ENCODE measurements around the gene MCM9.

MCM9 gene

DNA sequence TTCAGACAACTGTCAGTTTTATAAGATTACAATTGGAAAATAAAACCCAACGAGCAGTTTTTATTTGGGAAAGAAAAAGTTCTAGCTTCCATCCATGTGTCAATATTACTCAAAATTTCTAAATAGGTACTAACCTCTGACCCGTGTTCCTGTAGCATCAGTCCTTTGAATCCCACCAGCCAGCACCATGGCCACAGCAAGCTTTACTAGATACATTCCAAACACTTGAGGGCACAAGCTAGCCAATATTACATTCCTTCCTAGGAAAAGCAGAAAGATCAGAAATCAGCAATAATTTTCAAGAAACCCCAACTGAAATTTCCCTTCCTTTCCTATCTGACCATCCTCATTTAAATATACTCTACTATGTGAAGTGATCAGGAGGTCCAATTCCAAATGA, 21.8 kb downstream of the MCM9 start:
- no peak overlapping the region for H3K4me3 ChIP-seq (ENCODE audit: low read length)
- TF ChIP-seq ZNF274 (IDR thresholded peaks at IDR 0.05; ENCODE audit: low read depth, low read length), result no peak

DNA sequence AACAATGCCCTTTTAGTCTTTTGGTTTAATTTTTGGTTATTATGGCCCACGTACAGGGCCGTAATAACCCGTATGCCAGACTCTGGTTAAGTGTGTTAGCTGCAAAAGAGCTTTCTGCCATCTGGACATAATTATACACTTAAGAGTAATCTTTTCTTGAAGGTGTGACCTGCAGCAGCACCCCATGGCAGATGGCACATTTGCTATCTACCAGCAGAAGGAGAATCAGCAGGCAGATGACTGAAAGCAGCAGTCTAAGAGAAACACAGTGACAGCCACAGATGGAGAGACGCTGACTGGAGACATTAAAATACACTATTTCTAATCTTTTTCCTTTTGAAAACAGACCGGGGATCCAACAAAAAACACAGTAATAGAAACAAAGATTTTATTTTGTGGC, 22.3 kb downstream of the MCM9 start:
- no peak overlapping the region for H3K4me3 ChIP-seq (ENCODE audit: low read length)
- TF ChIP-seq ZNF274 (IDR thresholded peaks at IDR 0.05; ENCODE audit: low read depth, low read length), result no peak

DNA sequence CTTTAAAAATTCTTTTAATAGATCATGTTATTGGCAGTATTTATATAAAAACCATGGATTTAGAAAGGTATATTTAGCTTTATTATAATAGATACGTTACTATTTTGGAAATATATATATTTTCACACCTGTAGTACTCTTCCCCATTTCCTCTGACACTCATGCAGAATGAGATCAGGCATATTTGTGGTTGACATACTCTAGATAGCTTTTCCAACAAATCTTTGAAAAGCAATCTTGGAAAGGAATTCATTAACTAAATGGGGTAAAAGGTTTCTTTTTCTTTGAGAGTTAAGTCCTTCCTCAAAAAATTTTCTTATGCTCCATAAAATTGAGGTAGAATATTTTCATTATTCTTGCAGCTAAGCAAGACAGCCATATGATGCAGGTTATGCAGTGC, 26.5 kb downstream of the MCM9 start:
- H3K4me3 ChIP-seq (ENCODE audit: low read length), result no peak overlapping the region
- TF ChIP-seq ZNF274 (IDR thresholded peaks at IDR 0.05; ENCODE audit: low read depth, low read length), result no peak

DNA sequence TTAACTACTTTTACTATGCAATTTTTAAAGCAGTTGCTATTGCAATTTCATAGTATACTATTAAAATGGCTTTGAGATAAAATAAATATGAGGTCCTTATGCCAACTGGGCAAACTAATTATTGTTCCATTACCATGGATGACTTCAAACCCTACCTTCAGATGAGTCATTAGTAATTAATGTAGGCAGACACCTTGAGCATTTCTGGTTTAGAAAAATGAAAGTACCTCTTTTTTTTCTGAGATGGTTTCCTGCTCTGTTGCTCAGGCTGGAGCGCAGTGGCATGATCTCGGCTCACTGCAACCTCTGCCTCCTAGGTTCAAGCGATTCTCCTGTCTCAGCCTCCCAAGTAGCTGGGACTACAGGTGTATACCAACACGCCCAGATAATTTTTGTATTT, 29.1 kb downstream of the MCM9 start:
- no peak for TF ChIP-seq ZNF274 (IDR thresholded peaks at IDR 0.05; ENCODE audit: low read depth, low read length)
- no peak overlapping the region for H3K4me3 ChIP-seq (ENCODE audit: low read length)

- H3K4me3 ChIP-seq (ENCODE audit: low read length), result no peak overlapping the region
- TF ChIP-seq ZNF274 (IDR thresholded peaks at IDR 0.05; ENCODE audit: low read depth, low read length), result no peak
These were observed 29.9 kb downstream of the MCM9 start for GRCh38 chr6:118905084-118905483.

DNA sequence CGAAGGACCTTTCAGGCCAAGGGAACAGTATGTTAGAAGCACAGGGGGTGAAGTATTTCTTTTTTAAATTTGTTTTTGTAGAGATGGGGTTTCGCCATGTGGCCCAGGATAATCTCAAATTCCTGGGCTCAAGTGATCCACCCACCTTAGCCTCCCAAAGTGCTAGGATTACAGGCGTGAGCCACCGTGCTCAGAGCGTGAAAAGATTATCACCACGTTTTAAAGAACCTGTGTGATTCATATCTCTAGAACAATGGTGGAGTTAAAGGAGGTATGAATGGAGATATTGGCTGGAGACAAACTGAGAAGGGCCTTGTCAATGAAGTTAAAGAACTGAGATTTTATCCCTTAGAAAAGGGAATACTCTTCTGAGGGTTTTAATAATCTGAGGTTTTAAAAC, 31.3 kb downstream of the MCM9 start:
- no peak overlapping the region for H3K4me3 ChIP-seq (ENCODE audit: low read length)
- no peak for TF ChIP-seq ZNF274 (IDR thresholded peaks at IDR 0.05; ENCODE audit: low read depth, low read length)

- TF ChIP-seq ZNF274 (IDR thresholded peaks at IDR 0.05; ENCODE audit: low read depth, low read length), result no peak
- no peak overlapping the region for H3K4me3 ChIP-seq (ENCODE audit: low read length)
These were observed 31.8 kb downstream of the MCM9 start for GRCh38 chr6:118903138-118903537.

GRCh38 chr6:118902726-118903125, 32.2 kb downstream of the MCM9 start:
- TF ChIP-seq ZNF274 (IDR thresholded peaks at IDR 0.05; ENCODE audit: low read depth, low read length), result no peak
- H3K4me3 ChIP-seq (ENCODE audit: low read length), result no peak overlapping the region

DNA sequence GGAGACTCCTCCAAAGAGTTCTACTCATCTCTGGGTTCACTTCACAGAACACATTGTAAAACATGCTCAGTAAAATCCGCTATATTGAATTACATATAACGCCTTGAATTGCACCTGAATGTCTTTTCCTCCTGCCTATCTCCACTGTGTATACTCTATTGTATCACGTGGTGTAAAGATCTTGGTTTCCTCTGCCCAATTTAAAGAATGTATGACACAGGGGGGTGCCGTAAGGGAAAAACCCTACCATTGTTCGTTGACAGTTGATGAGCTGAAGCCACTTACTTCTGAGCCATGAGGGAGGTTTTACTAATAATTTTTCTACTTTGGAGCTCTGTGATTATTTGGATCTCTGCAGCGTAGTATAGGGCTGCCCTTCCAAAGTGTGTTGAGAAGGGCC, 35.0 kb downstream of the MCM9 start:
- H3K4me3 ChIP-seq (ENCODE audit: low read length), result no peak overlapping the region
- TF ChIP-seq ZNF274 (IDR thresholded peaks at IDR 0.05; ENCODE audit: low read depth, low read length), result no peak

DNA sequence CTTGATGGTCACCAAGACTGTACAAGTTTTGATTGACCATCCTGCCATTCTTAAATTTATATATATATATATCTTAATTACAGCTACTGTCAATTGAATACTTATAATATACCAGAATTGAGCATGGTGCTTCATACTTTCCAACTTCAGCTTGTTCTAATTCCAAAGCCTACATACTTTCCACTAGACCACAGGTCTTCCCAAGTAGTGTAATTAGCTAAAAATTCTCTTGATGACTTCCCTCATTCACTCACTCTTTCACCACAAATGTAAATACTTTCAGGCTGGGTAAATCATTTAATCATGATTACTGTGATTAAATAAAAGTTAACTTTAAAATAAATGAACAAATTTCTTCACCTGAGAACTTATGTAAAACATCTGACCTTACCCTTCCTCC, 37.6 kb downstream of the MCM9 start:
- TF ChIP-seq ZNF274 (IDR thresholded peaks at IDR 0.05; ENCODE audit: low read depth, low read length), result no peak
- no peak overlapping the region for H3K4me3 ChIP-seq (ENCODE audit: low read length)

- no peak for TF ChIP-seq ZNF274 (IDR thresholded peaks at IDR 0.05; ENCODE audit: low read depth, low read length)
- peak overlapping the region; percentile 87 for H3K4me3 ChIP-seq (ENCODE audit: low read length)
These were observed 38.4 kb downstream of the MCM9 start for GRCh38 chr6:118896339-118897136.

DNA sequence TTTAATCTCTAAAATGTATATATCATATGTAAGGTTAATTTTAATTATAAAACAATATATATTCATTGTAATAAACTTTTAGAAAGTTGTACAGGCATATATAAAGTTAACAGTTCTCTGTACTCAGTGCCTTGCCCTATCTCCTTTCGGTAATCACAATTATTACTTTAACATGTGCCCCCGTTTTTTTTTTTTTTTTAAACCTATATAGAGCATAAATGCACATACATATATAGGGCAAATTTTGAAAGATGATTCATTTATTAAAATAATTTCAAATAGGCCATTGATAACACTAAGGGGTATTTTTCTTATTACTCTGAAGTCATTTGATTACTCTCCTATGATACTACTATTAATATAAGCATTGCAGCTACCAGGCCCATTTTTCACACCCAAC, 39.1 kb downstream of the MCM9 start:
- peak overlapping the region; percentile 87; the same call in 1 of the 2 replicates for H3K4me3 ChIP-seq (ENCODE audit: low read length)
- no peak for TF ChIP-seq ZNF274 (IDR thresholded peaks at IDR 0.05; ENCODE audit: low read depth, low read length)

- peak overlapping the region; percentile 87 for H3K4me3 ChIP-seq (ENCODE audit: low read length)
- no peak for TF ChIP-seq ZNF274 (IDR thresholded peaks at IDR 0.05; ENCODE audit: low read depth, low read length)
These were observed 39.7 kb downstream of the MCM9 start for GRCh38 chr6:118895261-118895560.

DNA sequence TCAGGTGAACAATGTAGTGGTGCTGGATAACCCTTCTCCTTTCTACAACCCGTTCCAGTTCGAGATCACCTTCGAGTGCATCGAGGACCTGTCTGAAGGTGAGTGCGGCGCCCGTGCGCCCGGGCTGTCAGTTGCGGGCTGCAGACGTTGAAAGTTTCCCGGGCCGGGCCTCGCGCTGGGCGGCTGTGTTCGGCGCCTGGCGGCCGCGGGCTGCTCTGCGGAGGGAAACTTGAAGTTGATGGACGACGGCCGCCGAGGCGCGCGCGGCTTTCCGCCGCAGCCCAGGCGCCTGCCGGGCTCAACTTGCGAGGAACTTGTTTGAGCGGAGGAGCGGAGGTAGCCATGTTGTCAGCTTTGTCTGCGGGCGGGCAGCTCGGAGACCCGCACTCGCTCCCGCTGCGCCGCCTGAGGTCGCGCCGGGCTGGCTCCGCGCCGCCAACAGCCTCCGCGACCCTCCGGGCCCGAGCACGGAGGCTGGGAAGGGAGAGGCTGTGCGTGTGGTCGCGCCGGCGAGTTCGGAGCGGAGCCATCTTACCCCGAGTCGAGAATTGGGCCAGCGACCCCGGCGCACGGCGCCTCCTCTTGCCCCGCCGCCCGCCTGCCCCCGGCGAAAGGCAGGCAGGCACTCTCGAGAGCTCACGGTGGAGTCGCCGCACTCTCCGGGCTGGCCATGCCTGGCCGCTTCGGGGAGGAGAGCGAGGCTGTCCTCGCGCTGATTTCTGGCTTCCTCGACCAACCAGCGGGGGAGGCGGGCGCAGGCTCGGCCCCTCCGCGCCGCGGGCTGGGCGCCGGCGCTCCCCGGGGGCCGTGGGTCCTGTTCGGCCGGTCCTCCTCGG, 40.3 kb downstream of the MCM9 start:
- TF ChIP-seq ZNF274 (IDR thresholded peaks at IDR 0.05; ENCODE audit: low read depth, low read length), result no peak
- H3K4me3 ChIP-seq (ENCODE audit: low read length), result peak overlapping the region; percentile 87

GRCh38 chr6:118893807-118894424, 41.0 kb downstream of the MCM9 start, which contains the start of gene ASF1A:
TSS of gene ASF1A (plus strand) at chr6:118894152. CDS start at chr6:118894414, 262 bp downstream.
- H3K4me3 ChIP-seq (ENCODE audit: low read length), result peak within 1 kb of the TSS; percentile 87
- no peak for TF ChIP-seq ZNF274 (IDR thresholded peaks at IDR 0.05; ENCODE audit: low read depth, low read length)
